Measurements from ENCODE around the gene SETD1A.

The SETD1A gene

GRCh38 chr16:30989469-30990047, 32.0 kb downstream of the SETD1A start:
- Histone ChIP-seq H3K4me3 (ENCODE audit: low read length, poor library complexity, severe bottlenecking) (no peak overlapping the region), H3K27me3 (ENCODE audit: insufficient read depth, low read length, poor library complexity, severe bottlenecking) (no peaks in the 10 kb centered on the region), H3K4me2 (ENCODE audit: low read depth, low read length, poor library complexity, severe bottlenecking) (no peak overlapping the region), H4K20me1 (ENCODE audit: insufficient read depth, low read length, poor library complexity, severe bottlenecking) (no peaks in the 10 kb centered on the region), H3K9ac (ENCODE audit: low read depth, low read length, poor library complexity, severe bottlenecking) (no peak overlapping the region), H3K79me2 (ENCODE audit: insufficient read depth, low read length) (no peaks in the 10 kb centered on the region), H3K4me1 (ENCODE audit: insufficient read depth, low read length, poor library complexity, severe bottlenecking) (peaks cover 3% of the 10 kb centered on the region), H3F3A (ENCODE audit: low read depth) (no peaks in the 10 kb centered on the region), H3K9me2 (replicated peaks; ENCODE audit: low read depth, low read length) (no peaks in the 10 kb centered on the region), H3K9me3 (ENCODE audit: insufficient read depth, low read depth, low read length) (no peaks in the 10 kb centered on the region), H2AFZ (ENCODE audit: low read length) (no peak overlapping the region), H3K36me3 (ENCODE audit: insufficient read depth, low read length) (no peaks in the 10 kb centered on the region; the same call in 1 of the 2 replicates)
- TF ChIP-seq CTCF (conservative IDR thresholded peaks at IDR 0.05; ENCODE audit: low read length) (no peak), EZH2phosphoT487 (IDR thresholded peaks at IDR 0.05; ENCODE audit: borderline replicate concordance) (no peak)

GRCh38 chr16:30990105-30990504, 32.6 kb downstream of the SETD1A start:
- Histone ChIP-seq H3K9me3 (ENCODE audit: insufficient read depth, low read depth, low read length) (no peaks in the 10 kb centered on the region), H2AFZ (ENCODE audit: low read length) (no peak overlapping the region)

GRCh38 chr16:30991052-30991451, 33.5 kb downstream of the SETD1A start:
- no peaks in the 10 kb centered on the region for H3K9me2 ChIP-seq (replicated peaks; ENCODE audit: low read depth, low read length)
- no peak overlapping the region for H2AFZ ChIP-seq (ENCODE audit: low read length)
- no peak overlapping the region for H3K9ac ChIP-seq (ENCODE audit: low read depth, low read length, poor library complexity, severe bottlenecking)
- no peaks in the 10 kb centered on the region for H3K36me3 ChIP-seq (ENCODE audit: insufficient read depth, low read length)
- H3K27me3 ChIP-seq (ENCODE audit: insufficient read depth, low read length, poor library complexity, severe bottlenecking), result no peaks in the 10 kb centered on the region
- H3K4me2 ChIP-seq (ENCODE audit: low read depth, low read length, poor library complexity, severe bottlenecking), result no peak overlapping the region
- H3K9me3 ChIP-seq (ENCODE audit: insufficient read depth, low read depth, low read length), result no peaks in the 10 kb centered on the region
- H3K4me3 ChIP-seq (ENCODE audit: low read length, poor library complexity, severe bottlenecking), result no peak overlapping the region
- TF ChIP-seq EZH2phosphoT487 (IDR thresholded peaks at IDR 0.05; ENCODE audit: borderline replicate concordance) (no peak), CTCF (conservative IDR thresholded peaks at IDR 0.05; ENCODE audit: low read length) (no peak)
- no peaks in the 10 kb centered on the region for H3K79me2 ChIP-seq (ENCODE audit: insufficient read depth, low read length)
- no peaks in the 10 kb centered on the region for H3F3A ChIP-seq (ENCODE audit: low read depth)
- no peaks in the 10 kb centered on the region for H4K20me1 ChIP-seq (ENCODE audit: insufficient read depth, low read length, poor library complexity, severe bottlenecking)
- H3K4me1 ChIP-seq (ENCODE audit: insufficient read depth, low read length, poor library complexity, severe bottlenecking), result peaks cover 3% of the 10 kb centered on the region

More at GRCh38 chr16:30990105-30990504, 32.6 kb downstream of the SETD1A start:
- Histone ChIP-seq H3K79me2 (ENCODE audit: insufficient read depth, low read length) (no peaks in the 10 kb centered on the region), H3K9ac (ENCODE audit: low read depth, low read length, poor library complexity, severe bottlenecking) (no peak overlapping the region), H3K4me1 (ENCODE audit: insufficient read depth, low read length, poor library complexity, severe bottlenecking) (peaks cover 3% of the 10 kb centered on the region), H3F3A (ENCODE audit: low read depth) (no peaks in the 10 kb centered on the region), H4K20me1 (ENCODE audit: insufficient read depth, low read length, poor library complexity, severe bottlenecking) (no peaks in the 10 kb centered on the region), H3K27me3 (ENCODE audit: insufficient read depth, low read length, poor library complexity, severe bottlenecking) (no peaks in the 10 kb centered on the region), H3K9me2 (replicated peaks; ENCODE audit: low read depth, low read length) (no peaks in the 10 kb centered on the region), H3K4me2 (ENCODE audit: low read depth, low read length, poor library complexity, severe bottlenecking) (no peak overlapping the region), H3K4me3 (ENCODE audit: low read length, poor library complexity, severe bottlenecking) (no peak overlapping the region), H3K36me3 (ENCODE audit: insufficient read depth, low read length) (no peaks in the 10 kb centered on the region)
- TF ChIP-seq EZH2phosphoT487 (IDR thresholded peaks at IDR 0.05; ENCODE audit: borderline replicate concordance), result no peak
- no peak for TF ChIP-seq CTCF (conservative IDR thresholded peaks at IDR 0.05; ENCODE audit: low read length)

Measured in Loucy (cell line).